ENCODE measurements around the gene PSMD3. TPM values are rescaled to one million over a fixed set of nuclear protein-coding genes. Genes with fewer than 3 reads are reported as not detected.

PSMD3 gene
- total RNA-seq, 1 donor from 2014 or later = 93.1 TPM

- intact Hi-C loops (cut with DNase I) = no loop called here
- Histone ChIP-seq H3K4me3 (no peak overlapping the region), H3K27ac (no peak overlapping the region), H3K4me1 (peaks cover 0 to 26% of the 10 kb centered on the region in 2 donors), H3K27me3 (no peaks in the 10 kb centered on the region), H3K36me3 (peaks cover 45 to 62% of the 10 kb centered on the region in 2 donors), H3K9me3 (no peaks in the 10 kb centered on the region)
- DNase-seq (ENCODE audit: low spot score in 2 of 2) = no peak
- no peak for TF ChIP-seq CTCF (IDR thresholded peaks at IDR 0.05)
Measured at GRCh38 chr17:40022961-40023541, 42.4 kb downstream of the PSMD3 start.

GRCh38 chr17:40023590-40024292 is 43.1 kb downstream of the PSMD3 start:
- peaks cover 52 to 68% of the 10 kb centered on the region in 2 donors for H3K36me3 ChIP-seq
- H3K9me3 ChIP-seq = no peaks in the 10 kb centered on the region
- intact Hi-C loops (cut with DNase I) = no loop called here
- no peak for TF ChIP-seq CTCF (IDR thresholded peaks at IDR 0.05)
- H3K4me1 ChIP-seq = peaks cover 0 to 19% of the 10 kb centered on the region in 2 donors
- H3K27me3 ChIP-seq = no peaks in the 10 kb centered on the region
- no peak overlapping the region for H3K27ac ChIP-seq
- DNase-seq (ENCODE audit: low spot score in 2 of 2) = no peak
- H3K4me3 ChIP-seq = no peak overlapping the region

- DNase-seq (ENCODE audit: low spot score in 2 of 2) = no peak
- H3K36me3 ChIP-seq = peaks cover 59 to 71% of the 10 kb centered on the region in 2 donors
- TF ChIP-seq CTCF (IDR thresholded peaks at IDR 0.05) = no peak
- no peak overlapping the region for H3K4me3 ChIP-seq
- peaks cover 0 to 14% of the 10 kb centered on the region in 2 donors for H3K4me1 ChIP-seq
- H3K9me3 ChIP-seq = no peaks in the 10 kb centered on the region
- no peaks in the 10 kb centered on the region for H3K27me3 ChIP-seq
- H3K27ac ChIP-seq = no peak overlapping the region
- intact Hi-C loops (cut with DNase I) = no loop called here
Measured at GRCh38 chr17:40024901-40025300, 44.3 kb downstream of the PSMD3 start.

- Histone ChIP-seq H3K9me3 (no peaks in the 10 kb centered on the region), H3K36me3 (peaks cover 60 to 71% of the 10 kb centered on the region in 2 donors), H3K27ac (no peak overlapping the region), H3K4me1 (peaks cover 0 to 14% of the 10 kb centered on the region in 2 donors), H3K27me3 (no peaks in the 10 kb centered on the region), H3K4me3 (no peak overlapping the region)
- no peak for TF ChIP-seq CTCF (IDR thresholded peaks at IDR 0.05)
- DNase-seq (ENCODE audit: low spot score in 2 of 2) = no peak
- intact Hi-C loops (cut with DNase I) = no loop called here
Measured at GRCh38 chr17:40025559-40025958, 45.0 kb downstream of the PSMD3 start.

- no peak for TF ChIP-seq CTCF (IDR thresholded peaks at IDR 0.05)
- Histone ChIP-seq H3K27ac (no peak overlapping the region), H3K9me3 (no peaks in the 10 kb centered on the region), H3K27me3 (no peaks in the 10 kb centered on the region), H3K4me1 (peaks cover 0 to 11% of the 10 kb centered on the region in 2 donors), H3K4me3 (no peak overlapping the region), H3K36me3 (peaks cover 66 to 74% of the 10 kb centered on the region in 2 donors)
- intact Hi-C loops (cut with DNase I) = no loop called here
- no peak for DNase-seq (ENCODE audit: low spot score in 2 of 2)
Measured at GRCh38 chr17:40025991-40026815, 45.6 kb downstream of the PSMD3 start.
